Vagina (tissue), 2 donors: ENCODE measurements around the gene AADAT.

ENCODE experiments used
- CTCF ChIP-seq, 3 experiments: fragments of 450-650 bp in 2 of 3; fragments of 200-600 bp in 1 of 3; sonication (generic) in 1 of 3; IDR thresholded peaks; one replicate each; pipeline ENCODE4 v1.5.1; 2017 to 2019; ENCODE audit warnings: antibody characterized with exemption in 3 of 3, mild to moderate bottlenecking in 2 of 3, moderate library complexity in 2 of 3
- POLR2A ChIP-seq, 2 donors: fragments of 450-650 bp; IDR thresholded peaks; one replicate each; pipeline ENCODE4 v1.6.1; 2017; ENCODE audit warnings: antibody characterized with exemption in 2 of 2, mild to moderate bottlenecking in 2 of 2, moderate library complexity in 2 of 2
- POLR2AphosphoS5 ChIP-seq, 2 donors: sonication (generic); formaldehyde crosslinking; IDR thresholded peaks; one replicate each; pipeline ENCODE4 v1.9.0; 2017; ENCODE audit warnings: antibody characterized with exemption in 2 of 2, mild to moderate bottlenecking in 2 of 2, low read depth in 1 of 2; ENCODE audit not compliant: insufficient read depth in 1 of 2

- TF ChIP-seq POLR2A (IDR thresholded peaks at IDR 0.05) (no peak), CTCF (IDR thresholded peaks at IDR 0.05) (no peak), POLR2AphosphoS5 (IDR thresholded peaks at IDR 0.05; ENCODE audit: insufficient read depth in 1 of 2, low read depth in 1 of 2) (no peak)
These were observed 34.6 kb upstream of the AADAT start for GRCh38 chr4:170124406-170124805.
